SKM-1 (cell line): ENCODE results near the gene CXorf49.
"Not testable (repeated sequence)": the region's sequence is repeated elsewhere in the genome, so short reads cannot be mapped to it uniquely, and the experiment has no call there.

Experiments
- DNase-seq: peaks from one replicate; lab custom pipeline; 2025; ENCODE audit not compliant: unreplicated experiment; lab: John Stamatoyannopoulos, UW

Gene CXorf49

DNA sequence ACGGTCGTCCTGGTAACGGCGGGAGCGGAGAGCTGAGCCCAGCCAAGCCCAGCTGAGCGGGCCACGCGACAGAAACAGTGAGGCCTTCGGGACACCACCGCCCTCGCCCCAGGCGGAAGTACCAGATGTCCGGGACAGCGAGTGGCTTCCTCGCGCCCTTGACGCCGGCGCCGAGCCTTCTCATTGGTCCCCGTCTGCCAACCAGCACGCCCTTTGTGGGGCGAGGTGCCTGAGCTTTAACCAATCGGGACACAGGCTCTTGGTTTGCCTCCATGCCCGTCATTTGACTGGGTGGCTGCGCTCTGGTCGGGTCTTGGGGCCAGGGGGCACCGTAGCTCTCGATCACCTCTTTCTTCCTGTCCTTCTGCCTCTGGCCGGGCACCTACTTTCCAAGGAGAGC is at the start of gene CXorf49:
TSS of gene CXorf49 (minus strand) at position 101 of the 400 bp plus-strand sequence. CDS start 134 bp downstream, outside the sequence.
- DNase-seq: not testable (repeated sequence)

DNA sequence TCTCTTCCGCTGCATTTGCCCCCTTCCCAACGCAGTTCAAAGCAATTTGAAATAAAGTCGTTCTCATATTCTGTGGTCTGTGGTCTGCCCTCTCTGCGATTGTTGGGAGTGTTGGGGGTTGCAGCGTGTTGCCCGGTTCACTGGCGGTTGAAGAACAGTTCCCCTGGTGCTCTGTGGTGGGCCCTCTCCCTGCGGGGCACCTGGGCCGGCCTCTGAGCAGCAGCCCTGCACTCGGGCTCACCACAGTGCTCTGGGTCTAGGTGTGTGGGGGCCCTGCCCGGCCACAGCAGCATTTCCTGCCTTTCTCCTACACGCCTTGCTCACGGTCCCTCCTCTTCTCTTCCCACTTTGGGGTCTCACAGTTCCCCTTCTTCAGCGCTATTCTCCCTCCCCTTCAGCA is 49.0 kb upstream of the CXorf49 start:
- DNase-seq: not testable (repeated sequence)

DNA sequence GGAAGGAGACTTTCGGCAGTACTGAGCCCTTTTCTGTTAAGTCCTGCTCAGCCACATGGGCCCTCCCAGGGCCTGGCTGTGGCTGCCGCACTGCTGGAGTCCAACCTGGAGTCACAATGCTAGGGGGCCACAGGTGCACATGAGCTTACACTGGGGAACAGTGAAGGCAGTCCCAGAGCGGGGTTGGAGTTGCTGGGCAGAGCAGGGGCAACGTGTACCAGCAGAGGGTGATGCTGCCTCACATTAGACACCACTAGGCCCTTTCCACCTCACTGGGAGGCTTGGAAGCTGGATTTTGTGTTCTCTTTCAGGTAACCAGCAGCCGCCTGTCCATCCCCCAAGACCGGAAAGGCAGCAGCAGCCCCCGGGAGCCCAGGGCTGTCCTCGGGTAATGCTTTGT is 47.5 kb upstream of the CXorf49 start:
- not testable (repeated sequence) for DNase-seq

DNA sequence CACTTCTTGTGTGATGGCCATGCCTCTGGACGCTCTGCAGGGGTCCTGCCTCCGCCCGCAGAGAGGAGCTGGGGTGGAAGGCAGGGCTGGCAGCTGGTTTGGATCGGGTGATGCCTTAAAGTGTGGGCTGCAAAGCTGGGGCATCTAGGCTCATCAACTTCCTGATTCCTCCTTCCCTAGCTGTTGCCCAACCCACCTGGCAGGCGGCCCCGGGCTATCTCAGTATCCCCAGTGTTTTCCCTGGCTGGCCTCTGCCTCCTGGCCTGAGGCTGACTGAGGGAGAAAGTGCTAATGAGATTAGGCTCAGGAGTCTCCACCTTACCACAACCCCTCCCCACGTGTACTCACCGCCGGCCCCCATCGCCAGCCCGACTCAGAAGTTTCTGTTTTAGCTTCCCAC is 46.7 kb upstream of the CXorf49 start:
- not testable (repeated sequence) for DNase-seq

DNA sequence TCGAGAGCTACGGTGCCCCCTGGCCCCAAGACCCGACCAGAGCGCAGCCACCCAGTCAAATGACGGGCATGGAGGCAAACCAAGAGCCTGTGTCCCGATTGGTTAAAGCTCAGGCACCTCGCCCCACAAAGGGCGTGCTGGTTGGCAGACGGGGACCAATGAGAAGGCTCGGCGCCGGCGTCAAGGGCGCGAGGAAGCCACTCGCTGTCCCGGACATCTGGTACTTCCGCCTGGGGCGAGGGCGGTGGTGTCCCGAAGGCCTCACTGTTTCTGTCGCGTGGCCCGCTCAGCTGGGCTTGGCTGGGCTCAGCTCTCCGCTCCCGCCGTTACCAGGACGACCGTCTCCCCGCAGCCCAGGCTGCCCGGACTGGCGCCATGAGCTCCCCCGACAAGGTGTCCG is 45.0 kb upstream of the CXorf49 start, which contains the start of gene CXorf49B:
TSS of gene CXorf49B (plus strand) at position 301 of the 400 bp plus-strand sequence. CDS start at position 376, 75 bp downstream.
- DNase-seq: not testable (repeated sequence)

DNA sequence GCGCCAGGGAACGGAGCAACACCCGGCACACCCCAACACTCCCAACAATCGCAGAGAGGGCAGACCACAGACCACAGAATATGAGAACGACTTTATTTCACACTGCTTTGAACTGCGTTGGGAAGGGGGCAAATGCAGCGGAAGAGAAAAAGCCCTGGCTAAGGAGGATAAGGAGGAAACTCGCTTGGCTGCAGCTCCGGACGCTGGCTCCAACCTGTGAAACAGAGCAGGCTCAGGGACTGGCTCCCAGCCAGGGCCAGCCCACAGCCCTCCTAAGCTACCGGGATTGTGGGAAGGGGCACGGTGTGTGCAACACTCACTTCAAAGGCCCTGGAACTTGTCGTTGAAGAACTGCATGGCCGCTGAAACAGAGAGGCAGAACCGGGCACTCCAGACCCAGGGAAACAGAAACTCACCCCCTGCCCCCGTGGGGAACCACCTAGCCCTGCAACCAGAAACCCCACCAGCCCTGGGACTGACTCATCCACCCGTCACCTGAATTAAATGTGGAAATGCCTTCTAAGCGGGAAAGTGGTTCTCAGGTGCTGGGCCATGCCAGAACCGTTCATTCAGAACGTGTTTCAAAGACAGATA is 42.7 kb upstream of the CXorf49 start:
- not testable (repeated sequence) for DNase-seq

DNA sequence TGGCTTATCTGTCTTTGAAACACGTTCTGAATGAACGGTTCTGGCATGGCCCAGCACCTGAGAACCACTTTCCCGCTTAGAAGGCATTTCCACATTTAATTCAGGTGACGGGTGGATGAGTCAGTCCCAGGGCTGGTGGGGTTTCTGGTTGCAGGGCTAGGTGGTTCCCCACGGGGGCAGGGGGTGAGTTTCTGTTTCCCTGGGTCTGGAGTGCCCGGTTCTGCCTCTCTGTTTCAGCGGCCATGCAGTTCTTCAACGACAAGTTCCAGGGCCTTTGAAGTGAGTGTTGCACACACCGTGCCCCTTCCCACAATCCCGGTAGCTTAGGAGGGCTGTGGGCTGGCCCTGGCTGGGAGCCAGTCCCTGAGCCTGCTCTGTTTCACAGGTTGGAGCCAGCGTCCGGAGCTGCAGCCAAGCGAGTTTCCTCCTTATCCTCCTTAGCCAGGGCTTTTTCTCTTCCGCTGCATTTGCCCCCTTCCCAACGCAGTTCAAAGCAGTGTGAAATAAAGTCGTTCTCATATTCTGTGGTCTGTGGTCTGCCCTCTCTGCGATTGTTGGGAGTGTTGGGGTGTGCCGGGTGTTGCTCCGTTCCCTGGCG is 2.3 kb upstream of the CXorf49 start:
- not testable (repeated sequence) for DNase-seq

DNA sequence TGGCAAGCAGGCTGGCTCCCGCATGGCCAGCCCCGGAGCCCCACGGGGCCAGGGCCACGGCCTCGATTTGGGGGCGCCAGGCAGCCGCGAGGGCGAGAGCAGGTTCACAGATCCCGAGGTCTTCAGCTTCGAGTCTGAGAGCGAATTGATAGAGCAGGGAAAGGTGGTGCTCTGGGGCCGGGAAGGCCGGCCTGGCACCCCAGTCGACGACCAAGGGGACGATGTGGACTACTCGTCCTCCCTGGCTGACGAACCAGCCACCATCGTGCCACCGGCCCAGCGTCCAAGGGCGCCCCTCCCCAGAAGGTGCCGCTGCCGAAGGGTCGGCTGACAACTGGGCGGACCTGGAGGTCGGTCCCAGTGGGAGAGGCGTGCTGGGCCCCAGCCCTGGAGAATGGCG is 1.1 kb upstream of the CXorf49 start:
- DNase-seq: not testable (repeated sequence)

DNA sequence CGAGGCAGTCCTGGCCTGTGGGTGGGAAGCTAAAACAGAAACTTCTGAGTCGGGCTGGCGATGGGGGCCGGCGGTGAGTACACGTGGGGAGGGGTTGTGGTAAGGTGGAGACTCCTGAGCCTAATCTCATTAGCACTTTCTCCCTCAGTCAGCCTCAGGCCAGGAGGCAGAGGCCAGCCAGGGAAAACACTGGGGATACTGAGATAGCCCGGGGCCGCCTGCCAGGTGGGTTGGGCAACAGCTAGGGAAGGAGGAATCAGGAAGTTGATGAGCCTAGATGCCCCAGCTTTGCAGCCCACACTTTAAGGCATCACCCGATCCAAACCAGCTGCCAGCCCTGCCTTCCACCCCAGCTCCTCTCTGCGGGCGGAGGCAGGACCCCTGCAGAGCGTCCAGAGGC is 1.8 kb downstream of the CXorf49 start:
- not testable (repeated sequence) for DNase-seq

DNA sequence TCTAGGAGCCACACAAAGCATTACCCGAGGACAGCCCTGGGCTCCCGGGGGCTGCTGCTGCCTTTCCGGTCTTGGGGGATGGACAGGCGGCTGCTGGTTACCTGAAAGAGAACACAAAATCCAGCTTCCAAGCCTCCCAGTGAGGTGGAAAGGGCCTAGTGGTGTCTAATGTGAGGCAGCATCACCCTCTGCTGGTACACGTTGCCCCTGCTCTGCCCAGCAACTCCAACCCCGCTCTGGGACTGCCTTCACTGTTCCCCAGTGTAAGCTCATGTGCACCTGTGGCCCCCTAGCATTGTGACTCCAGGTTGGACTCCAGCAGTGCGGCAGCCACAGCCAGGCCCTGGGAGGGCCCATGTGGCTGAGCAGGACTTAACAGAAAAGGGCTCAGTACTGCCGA is 2.5 kb downstream of the CXorf49 start:
- DNase-seq: not testable (repeated sequence)

DNA sequence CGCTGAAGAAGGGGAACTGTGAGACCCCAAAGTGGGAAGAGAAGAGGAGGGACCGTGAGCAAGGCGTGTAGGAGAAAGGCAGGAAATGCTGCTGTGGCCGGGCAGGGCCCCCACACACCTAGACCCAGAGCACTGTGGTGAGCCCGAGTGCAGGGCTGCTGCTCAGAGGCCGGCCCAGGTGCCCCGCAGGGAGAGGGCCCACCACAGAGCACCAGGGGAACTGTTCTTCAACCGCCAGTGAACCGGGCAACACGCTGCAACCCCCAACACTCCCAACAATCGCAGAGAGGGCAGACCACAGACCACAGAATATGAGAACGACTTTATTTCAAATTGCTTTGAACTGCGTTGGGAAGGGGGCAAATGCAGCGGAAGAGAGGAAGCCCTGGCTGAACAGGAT is 4.0 kb downstream of the CXorf49 start:
- not testable (repeated sequence) for DNase-seq

DNA sequence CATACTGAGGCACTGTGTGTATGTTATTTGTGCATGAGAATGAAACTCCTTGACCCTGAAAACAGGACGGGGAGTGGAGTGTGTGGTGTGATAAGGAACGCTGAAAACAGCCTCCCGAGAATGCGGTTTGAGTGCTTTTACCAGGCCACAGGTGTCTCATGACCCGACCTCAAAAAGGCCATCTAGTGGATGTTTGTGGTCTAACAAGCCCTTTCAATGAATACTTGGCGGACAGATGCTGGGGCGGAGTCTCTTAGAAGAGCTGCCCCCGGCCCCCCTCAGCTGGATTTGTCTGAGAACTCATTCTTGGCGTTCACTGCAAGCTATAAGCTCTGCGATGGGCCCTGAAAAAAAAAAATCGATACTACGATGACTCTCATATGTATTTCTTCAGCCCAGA is 15.2 kb downstream of the CXorf49 start:
- DNase-seq: not testable (repeated sequence)

DNA sequence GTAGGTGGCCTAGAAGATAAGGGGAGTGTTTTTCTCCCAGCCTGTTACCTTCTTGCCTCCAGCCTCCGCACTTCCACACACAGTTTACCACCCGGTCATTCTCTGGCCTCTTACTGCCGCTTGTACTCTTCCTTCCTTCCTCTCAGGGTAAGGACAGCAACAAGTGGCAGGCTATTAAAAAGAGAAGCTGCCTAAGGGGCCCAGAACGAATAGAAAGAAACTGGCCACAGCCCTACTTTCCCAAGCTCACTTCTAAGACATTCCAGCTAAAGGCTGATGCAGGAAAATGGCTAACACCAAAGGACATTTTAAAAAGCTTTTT is 19.1 kb downstream of the CXorf49 start:
- not testable (repeated sequence) for DNase-seq

DNA sequence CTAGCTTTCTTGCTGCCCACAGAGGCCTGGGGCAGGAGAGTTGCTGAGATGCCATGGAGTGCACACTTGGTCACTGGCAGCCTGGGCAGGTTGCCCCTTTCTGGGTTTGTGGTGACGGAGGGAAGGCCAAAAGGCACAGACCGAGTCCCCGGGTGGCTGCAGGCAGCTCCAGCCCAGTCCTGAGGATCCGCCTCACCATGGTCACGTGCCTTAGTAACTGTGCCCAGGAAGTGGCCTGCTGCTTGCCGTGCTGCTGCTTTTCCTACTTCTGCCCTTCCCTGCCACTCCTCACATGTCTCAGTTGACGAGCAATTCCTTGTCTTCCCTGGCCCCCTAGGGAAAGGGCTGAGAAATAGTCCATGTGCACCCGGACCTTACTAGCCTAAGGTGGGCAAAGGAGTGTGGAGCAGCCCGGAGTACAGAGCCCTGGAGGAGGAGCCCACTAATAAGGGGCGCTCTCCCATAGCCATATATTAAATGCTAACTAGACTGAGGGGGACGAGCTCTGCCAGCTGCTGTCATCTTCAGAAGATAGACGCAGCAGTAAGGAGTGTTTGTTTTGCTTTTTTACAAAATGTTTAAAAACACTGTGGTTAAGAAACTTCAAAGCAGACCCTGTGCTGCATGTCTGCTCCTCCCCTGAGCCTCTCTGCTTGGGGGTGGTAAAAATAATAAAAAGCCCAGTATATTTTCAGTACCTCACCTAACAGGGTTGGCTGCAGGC is 19.6 kb downstream of the CXorf49 start:
- DNase-seq: not testable (repeated sequence)

DNA sequence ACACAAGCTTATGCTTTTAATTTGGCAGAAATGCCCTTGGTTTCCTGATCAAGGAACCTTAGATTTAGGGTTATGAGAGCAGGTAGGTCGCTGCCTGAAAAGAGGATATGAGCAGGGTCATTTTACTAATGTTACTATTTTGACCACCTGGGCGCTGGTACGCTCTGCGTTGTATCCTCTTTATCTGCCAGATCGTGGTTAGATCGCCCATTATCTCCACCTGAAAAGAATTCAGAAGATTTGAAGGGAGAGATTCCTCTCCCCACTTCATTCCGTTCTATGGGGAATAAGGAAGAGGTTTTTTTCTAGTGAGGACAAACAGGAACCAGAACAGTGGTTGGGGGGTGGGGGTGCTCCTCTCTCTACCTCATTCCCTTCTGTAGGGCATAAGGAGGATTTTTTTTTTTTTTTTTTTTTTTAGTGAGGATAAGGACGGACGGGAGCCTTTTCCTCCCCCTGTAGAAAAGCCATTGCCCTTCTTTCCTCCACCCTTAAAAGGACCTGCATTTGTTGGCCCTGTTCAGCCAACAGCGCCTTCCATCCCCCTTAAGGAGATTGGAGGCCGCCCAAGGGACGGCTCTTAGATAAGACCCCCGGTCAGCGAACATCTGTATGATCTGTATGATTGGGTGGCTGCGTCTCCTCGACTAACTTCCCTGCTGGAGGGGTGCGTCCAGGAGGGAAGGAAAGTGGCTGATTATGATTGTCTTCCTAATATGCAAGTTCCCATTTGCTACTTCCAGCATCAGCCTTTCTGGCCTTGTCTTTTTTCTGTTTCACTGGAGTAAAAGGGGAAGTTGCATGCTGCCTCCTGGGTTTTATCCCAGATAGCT is 20.4 kb downstream of the CXorf49 start:
- DNase-seq: not testable (repeated sequence)

DNA sequence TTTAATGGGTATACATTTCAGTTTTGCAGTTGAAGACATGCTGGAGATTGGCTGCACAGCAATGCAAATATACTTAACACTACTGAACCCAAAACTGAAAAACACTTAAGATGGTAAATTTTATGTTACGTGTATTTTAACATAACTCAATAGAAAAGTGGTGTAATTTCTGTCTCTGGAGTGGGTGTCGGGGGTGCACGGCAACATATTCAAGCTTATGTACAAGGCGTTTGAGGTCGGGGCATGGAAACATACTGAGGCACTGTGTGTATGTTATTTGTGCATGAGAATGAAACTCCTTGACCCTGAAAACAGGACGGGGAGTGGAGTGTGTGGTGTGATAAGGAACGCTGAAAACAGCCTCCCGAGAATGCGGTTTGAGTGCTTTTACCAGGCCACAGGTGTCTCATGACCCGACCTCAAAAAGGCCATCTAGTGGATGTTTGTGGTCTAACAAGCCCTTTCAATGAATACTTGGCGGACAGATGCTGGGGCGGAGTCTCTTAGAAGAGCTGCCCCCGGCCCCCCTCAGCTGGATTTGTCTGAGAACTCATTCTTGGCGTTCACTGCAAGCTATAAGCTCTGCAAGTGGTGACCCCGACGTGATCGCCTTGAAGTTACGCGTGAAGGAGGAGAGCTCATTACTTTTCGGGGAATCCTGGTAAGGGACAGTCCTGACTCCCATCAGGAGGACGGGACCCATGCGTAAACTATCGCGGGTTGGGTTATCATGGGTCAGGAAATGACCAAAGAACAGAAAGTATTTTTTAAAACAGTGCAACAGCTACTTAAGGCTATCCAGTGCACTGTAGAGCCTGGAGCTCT is 21.2 kb downstream of the CXorf49 start:
- not testable (repeated sequence) for DNase-seq

DNA sequence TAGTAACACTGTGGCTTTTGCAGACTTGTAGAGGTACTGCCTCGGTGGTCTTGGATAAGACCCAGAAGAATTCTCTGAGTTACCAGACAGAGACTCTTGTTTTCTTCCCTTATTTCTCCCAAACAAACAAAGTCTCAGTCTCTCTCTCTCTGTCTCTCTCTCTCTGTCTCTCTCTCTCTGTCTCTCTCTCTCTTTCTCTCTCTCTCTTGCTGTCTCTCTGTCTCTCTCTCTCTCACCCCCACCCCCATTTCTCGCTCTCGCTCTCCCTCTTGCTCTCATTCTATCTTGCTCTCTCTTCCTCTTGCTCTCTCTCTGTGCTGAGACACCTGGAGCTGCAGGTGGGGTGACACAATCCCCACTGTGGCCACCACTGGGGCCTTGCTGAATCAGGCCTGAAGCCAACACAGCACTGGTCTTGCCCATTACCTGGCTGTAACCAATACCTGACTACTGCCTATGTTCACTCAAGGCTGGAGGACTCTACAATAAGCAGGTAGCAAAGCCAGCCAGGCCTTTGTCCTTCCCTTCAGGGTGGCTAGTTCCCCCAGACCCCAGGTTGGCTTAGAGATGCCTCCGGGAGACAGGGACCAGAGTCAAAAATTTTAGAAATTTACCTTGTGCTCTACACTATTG is 38.4 kb downstream of the CXorf49 start:
- DNase-seq: no peak

DNA sequence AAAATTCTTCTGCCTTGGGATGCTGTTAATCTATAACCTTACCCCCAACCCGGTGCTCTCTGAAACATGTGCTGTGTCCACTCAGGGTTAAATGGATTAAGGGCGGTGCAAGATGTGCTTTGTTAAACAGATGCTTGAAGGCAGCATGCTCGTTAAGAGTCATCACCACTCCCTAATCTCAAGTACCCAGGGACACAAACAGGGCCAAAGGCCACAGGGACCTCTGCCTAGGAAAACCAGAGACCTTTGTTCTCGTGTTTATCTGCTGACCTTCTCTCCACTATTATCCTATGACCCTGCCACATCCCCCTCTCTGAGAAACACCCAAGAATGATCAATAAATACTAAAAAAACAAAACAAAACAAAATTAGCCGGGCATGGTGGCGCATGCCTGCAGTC is 40.9 kb downstream of the CXorf49 start:
- DNase-seq: not testable (repeated sequence)

DNA sequence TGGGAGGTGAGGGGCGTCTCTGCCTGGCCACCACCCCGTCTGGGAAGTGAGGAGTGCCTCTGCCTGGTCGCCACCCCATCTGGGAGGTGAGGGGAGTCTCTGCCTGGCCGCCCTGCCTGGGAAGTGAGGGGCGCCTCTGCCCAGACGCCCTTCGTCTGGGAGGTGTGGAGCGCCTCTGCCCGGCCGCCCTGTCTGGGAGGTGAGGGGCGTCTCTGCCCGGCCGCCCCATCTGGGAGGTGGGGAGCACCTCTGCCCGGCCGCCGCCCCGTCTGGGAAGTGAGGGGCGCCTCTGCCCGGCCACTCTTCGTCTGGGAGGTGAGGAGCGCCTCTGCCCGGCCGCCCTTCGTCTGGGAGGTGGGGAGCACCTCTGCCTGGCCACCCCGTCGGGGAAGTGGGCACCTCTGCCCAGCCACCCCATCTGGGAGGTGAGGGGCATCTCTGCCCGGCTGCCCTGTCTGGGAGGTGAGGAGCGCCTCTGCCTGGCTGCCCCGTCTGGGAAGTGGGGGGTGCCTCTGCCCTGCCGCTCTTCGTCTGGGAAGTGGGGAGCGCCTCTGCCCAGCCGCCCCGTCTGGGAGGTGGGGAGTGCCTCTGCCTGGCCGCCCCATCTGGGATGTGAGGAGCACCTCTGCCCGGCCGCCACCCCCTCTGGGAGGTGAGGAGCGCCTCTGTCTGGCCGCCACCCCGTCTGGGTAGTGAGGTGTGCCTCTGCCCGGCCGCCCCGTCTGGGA is 41.9 kb downstream of the CXorf49 start:
- DNase-seq: not testable (repeated sequence)
